Keratinocyte (primary cell): ENCODE data around the gene PCDH15. TPM values are rescaled to one million over a fixed set of nuclear protein-coding genes. Genes with fewer than 3 reads are reported as not detected.

Experiments
- DNase-seq: peaks from one replicate; pipeline ENCODE4 v3.0.0-alpha.2; 2011; ENCODE audit warnings: low read depth, missing footprints, low spot score
- FAIRE-seq: peaks from 2 replicates; lab custom pipeline; 2011; peaks lifted over from hg19 to GRCh38; lab: Jason Lieb, UNC
- H2AFZ ChIP-seq: 2 replicates; pipeline ENCODE4 v1.6.0; 2012; ENCODE audit warnings: low read length, control low read depth, inconsistent platforms; ENCODE audit not compliant: control insufficient read depth
- H3K27ac ChIP-seq: 2 replicates; pipeline ENCODE4 v1.5.1; 2011; ENCODE audit warnings: low read length; ENCODE audit not compliant: control insufficient read depth, insufficient read depth
- H3K27me3 ChIP-seq: 3 replicates; pipeline ENCODE4 v1.6.0; 2011; ENCODE audit warnings: low read length; ENCODE audit not compliant: control insufficient read depth, insufficient read depth; ENCODE audit errors: extremely low read depth
- H3K36me3 ChIP-seq, 2 experiments: 2 replicates in 1 of 2; 3 replicates in 1 of 2; pipeline ENCODE4 v1.5.1; 2011; ENCODE audit warnings: low read length in 2 of 2, mild to moderate bottlenecking in 1 of 2; ENCODE audit not compliant: control insufficient read depth in 2 of 2, insufficient read depth in 2 of 2; ENCODE audit errors: extremely low read depth in 1 of 2
- H3K4me1 ChIP-seq: 3 replicates; pipeline ENCODE4 v1.5.1; 2011; ENCODE audit warnings: low read length; ENCODE audit not compliant: control insufficient read depth, insufficient read depth; ENCODE audit errors: extremely low read depth
- H3K4me2 ChIP-seq: 3 replicates; pipeline ENCODE4 v1.6.0; 2011; ENCODE audit warnings: low read depth, low read length; ENCODE audit not compliant: control insufficient read depth, insufficient read depth; ENCODE audit errors: extremely low read depth
- H3K4me3 ChIP-seq, 3 experiments: fragments of 200-600 bp in 1 of 3; sonication (generic) in 1 of 3; 2 replicates in 2 of 3; 3 replicates in 1 of 3; pipeline ENCODE4 v1.5.1; 2011 to 2016; ENCODE audit warnings: low read length in 3 of 3, mild to moderate bottlenecking in 3 of 3, control low read depth in 2 of 3, inconsistent platforms in 1 of 3, low read depth in 1 of 3, mixed read lengths in 1 of 3, mixed run types in 1 of 3, moderate library complexity in 1 of 3; ENCODE audit not compliant: control insufficient read depth in 2 of 3, insufficient read depth in 2 of 3; ENCODE audit errors: extremely low read depth in 1 of 3
- H3K79me2 ChIP-seq: 2 replicates; pipeline ENCODE4 v1.6.0; 2012; ENCODE audit warnings: low read length; ENCODE audit not compliant: control insufficient read depth, insufficient read depth
- H3K9ac ChIP-seq: 3 replicates; pipeline ENCODE4 v1.6.0; 2011; ENCODE audit warnings: low read length; ENCODE audit not compliant: control insufficient read depth, insufficient read depth; ENCODE audit errors: extremely low read depth
- H3K9me1 ChIP-seq: 3 replicates; pipeline ENCODE4 v1.6.0; 2011; ENCODE audit warnings: low read length; ENCODE audit not compliant: control insufficient read depth, insufficient read depth; ENCODE audit errors: extremely low read depth
- H3K9me3 ChIP-seq: 2 replicates; pipeline ENCODE4 v1.5.1; 2012; ENCODE audit warnings: low read depth, low read length; ENCODE audit not compliant: control insufficient read depth
- H4K20me1 ChIP-seq: 3 replicates; pipeline ENCODE4 v1.6.0; 2011; ENCODE audit warnings: low read length; ENCODE audit not compliant: control insufficient read depth, insufficient read depth; ENCODE audit errors: extremely low read depth
- EZH2 ChIP-seq: IDR thresholded peaks from one replicate; pipeline ENCODE4 v1.6.1; 2012; ENCODE audit warnings: inconsistent platforms, mild to moderate bottlenecking, low read length, moderate library complexity
- dilution Hi-C: fragments of 300-500 bp; cut with MboI; formaldehyde crosslinking; loops from one replicate; pipeline ENCODE4 v1.7.0; 2020; ENCODE audit warnings: low sequenced_read_pairs; ENCODE audit not compliant: extremely low pct_ligation_motif_present
- polyA plus RNA-seq, 5 experiments: library from polyadenylated mRNA; depleted of rRNA in 3 of 5; stranded (reverse) in 3 of 5; stranded (forward) in 1 of 5; unstranded in 1 of 5; fragments of >200 nt; gene quantifications; 1 replicate in 1 of 5; 2 replicates in 3 of 5; 3 replicates in 1 of 5; pipeline versions ENCODE4 v1.2.1 to v1.2.3, GENCODE V29; 2011 to 2012; ENCODE audit warnings: missing spikeins in 2 of 5, low read depth in 1 of 5, low replicate concordance in 1 of 5
- TF ChIP-seq, protein P1 (sequence below), 3 experiments: IDR thresholded peaks in 1 of 3; conservative IDR thresholded peaks in 1 of 3; optimal IDR thresholded peaks in 1 of 3; 2 replicates in 2 of 3; 3 replicates in 1 of 3; pipeline versions ENCODE3 to v1.5.1; 2011; ENCODE audit warnings: low read length in 3 of 3, mild to moderate bottlenecking in 3 of 3, moderate library complexity in 2 of 3, control low read depth in 1 of 3, inconsistent platforms in 1 of 3; ENCODE audit not compliant: insufficient read depth in 2 of 3; ENCODE audit errors: extremely low read depth in 1 of 3

PCDH15 gene
- polyA plus RNA-seq, 1 donor (not counting 4 experiments of a cell fraction or from before 2014, with no cell fraction given), result not detected

- DNase-seq (no peak), FAIRE-seq (no peak)
- no peak overlapping the region for H3K4me2 ChIP-seq
- no peaks in the 10 kb centered on the region for H3K9me3 ChIP-seq
- dilution Hi-C loops, result no loop called here
- TF ChIP-seq, protein P1, sequence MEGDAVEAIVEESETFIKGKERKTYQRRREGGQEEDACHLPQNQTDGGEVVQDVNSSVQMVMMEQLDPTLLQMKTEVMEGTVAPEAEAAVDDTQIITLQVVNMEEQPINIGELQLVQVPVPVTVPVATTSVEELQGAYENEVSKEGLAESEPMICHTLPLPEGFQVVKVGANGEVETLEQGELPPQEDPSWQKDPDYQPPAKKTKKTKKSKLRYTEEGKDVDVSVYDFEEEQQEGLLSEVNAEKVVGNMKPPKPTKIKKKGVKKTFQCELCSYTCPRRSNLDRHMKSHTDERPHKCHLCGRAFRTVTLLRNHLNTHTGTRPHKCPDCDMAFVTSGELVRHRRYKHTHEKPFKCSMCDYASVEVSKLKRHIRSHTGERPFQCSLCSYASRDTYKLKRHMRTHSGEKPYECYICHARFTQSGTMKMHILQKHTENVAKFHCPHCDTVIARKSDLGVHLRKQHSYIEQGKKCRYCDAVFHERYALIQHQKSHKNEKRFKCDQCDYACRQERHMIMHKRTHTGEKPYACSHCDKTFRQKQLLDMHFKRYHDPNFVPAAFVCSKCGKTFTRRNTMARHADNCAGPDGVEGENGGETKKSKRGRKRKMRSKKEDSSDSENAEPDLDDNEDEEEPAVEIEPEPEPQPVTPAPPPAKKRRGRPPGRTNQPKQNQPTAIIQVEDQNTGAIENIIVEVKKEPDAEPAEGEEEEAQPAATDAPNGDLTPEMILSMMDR (optimal IDR thresholded peaks at IDR 0.05 in 1 of 3, IDR thresholded peaks at IDR 0.05 in 1 of 3, conservative IDR thresholded peaks at IDR 0.05 in 1 of 3; ENCODE audit: extremely low read depth in 1 of 3, insufficient read depth in 2 of 3, low read length in 3 of 3), result no peak
- no peak for TF ChIP-seq EZH2
- no peak overlapping the region for H2AFZ ChIP-seq
- no peak overlapping the region for H3K4me3 ChIP-seq
- no peaks in the 10 kb centered on the region for H4K20me1 ChIP-seq
- H3K9me1 ChIP-seq, result no peaks in the 10 kb centered on the region
- H3K27me3 ChIP-seq, result no peaks in the 10 kb centered on the region
- H3K9ac ChIP-seq, result no peak overlapping the region
- H3K4me1 ChIP-seq, result no peaks in the 10 kb centered on the region
- no peaks in the 10 kb centered on the region for H3K36me3 ChIP-seq
- H3K27ac ChIP-seq, result no peak overlapping the region
- no peaks in the 10 kb centered on the region for H3K79me2 ChIP-seq
These were observed 119.9 kb downstream of the PCDH15 start for GRCh38 chr10:54681136-54681535.

DNA sequence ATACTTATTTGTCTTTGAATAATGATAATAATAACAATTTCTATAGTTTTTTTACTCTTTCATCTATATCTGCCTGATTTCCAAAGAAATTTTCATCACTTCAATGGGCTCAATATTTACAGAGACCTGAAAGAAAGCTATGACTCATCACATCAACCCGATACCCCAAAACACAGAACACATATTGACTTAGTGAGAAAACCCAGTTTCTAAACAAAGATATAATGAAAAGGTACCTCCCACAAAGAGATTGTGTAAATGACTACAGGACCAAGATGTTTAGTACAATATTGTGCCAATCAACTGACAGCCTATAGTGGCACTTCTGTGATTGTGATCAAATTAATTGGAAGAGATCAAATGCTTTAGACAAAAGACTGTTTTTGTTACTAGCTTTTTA is 133.9 kb downstream of the PCDH15 start:
- Histone ChIP-seq H3K4me3 (no peak overlapping the region), H3K9me3 (no peaks in the 10 kb centered on the region), H3K4me2 (no peak overlapping the region), H4K20me1 (no peaks in the 10 kb centered on the region), H3K9me1 (no peaks in the 10 kb centered on the region), H3K9ac (no peak overlapping the region), H3K36me3 (no peaks in the 10 kb centered on the region), H3K27me3 (no peaks in the 10 kb centered on the region), H2AFZ (no peak overlapping the region), H3K4me1 (no peaks in the 10 kb centered on the region), H3K27ac (no peak overlapping the region), H3K79me2 (no peaks in the 10 kb centered on the region)
- DNase-seq (no peak), FAIRE-seq (no peak)
- dilution Hi-C loops, result no loop called here
- no peak for TF ChIP-seq EZH2
- TF ChIP-seq, protein P1 (optimal IDR thresholded peaks at IDR 0.05 in 1 of 3, IDR thresholded peaks at IDR 0.05 in 1 of 3, conservative IDR thresholded peaks at IDR 0.05 in 1 of 3; ENCODE audit: extremely low read depth in 1 of 3, insufficient read depth in 2 of 3, low read length in 3 of 3), result no peak
